GM12874 (cell line): ENCODE data around the gene ATP6V1B1.

Source experiments
- TF ChIP-seq, protein P1 (sequence below): IDR thresholded peaks from 2 replicates; pipeline ENCODE4 v1.5.1; 2011; ENCODE audit warnings: low read depth, mild to moderate bottlenecking, control low read depth, low read length, moderate library complexity; ENCODE audit not compliant: insufficient read depth

ATP6V1B1 gene

DNA sequence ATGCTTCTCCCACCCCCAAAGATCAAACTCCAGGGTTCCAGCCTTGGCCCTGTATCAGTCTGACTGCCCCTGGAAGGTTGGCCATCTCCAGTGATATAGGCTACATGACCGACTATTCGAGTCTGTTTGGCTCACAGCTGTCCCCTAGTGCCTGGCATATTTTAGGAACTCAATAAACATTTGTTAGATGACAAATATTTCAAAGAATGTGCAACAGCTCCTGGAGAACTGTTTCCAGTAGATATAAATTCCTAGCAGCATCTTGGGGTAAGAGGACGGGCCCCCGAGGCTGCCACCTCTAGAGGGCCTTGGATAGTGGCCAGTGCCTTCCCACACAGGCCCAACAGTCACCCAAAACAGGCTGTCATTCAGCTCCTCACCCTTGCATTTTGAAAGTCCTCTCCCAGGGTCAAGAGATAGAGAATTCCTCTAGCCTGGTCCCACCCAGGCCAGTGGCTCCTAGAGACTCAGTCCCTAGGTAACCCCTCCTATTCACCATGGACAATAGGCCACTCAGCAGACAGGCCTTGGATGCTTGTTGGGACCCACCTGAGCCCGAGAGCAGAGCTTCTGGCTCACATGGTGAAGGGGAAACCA lies 45.1 kb upstream of the ATP6V1B1 start:
- TF ChIP-seq, protein P1, sequence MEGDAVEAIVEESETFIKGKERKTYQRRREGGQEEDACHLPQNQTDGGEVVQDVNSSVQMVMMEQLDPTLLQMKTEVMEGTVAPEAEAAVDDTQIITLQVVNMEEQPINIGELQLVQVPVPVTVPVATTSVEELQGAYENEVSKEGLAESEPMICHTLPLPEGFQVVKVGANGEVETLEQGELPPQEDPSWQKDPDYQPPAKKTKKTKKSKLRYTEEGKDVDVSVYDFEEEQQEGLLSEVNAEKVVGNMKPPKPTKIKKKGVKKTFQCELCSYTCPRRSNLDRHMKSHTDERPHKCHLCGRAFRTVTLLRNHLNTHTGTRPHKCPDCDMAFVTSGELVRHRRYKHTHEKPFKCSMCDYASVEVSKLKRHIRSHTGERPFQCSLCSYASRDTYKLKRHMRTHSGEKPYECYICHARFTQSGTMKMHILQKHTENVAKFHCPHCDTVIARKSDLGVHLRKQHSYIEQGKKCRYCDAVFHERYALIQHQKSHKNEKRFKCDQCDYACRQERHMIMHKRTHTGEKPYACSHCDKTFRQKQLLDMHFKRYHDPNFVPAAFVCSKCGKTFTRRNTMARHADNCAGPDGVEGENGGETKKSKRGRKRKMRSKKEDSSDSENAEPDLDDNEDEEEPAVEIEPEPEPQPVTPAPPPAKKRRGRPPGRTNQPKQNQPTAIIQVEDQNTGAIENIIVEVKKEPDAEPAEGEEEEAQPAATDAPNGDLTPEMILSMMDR: no peak

DNA sequence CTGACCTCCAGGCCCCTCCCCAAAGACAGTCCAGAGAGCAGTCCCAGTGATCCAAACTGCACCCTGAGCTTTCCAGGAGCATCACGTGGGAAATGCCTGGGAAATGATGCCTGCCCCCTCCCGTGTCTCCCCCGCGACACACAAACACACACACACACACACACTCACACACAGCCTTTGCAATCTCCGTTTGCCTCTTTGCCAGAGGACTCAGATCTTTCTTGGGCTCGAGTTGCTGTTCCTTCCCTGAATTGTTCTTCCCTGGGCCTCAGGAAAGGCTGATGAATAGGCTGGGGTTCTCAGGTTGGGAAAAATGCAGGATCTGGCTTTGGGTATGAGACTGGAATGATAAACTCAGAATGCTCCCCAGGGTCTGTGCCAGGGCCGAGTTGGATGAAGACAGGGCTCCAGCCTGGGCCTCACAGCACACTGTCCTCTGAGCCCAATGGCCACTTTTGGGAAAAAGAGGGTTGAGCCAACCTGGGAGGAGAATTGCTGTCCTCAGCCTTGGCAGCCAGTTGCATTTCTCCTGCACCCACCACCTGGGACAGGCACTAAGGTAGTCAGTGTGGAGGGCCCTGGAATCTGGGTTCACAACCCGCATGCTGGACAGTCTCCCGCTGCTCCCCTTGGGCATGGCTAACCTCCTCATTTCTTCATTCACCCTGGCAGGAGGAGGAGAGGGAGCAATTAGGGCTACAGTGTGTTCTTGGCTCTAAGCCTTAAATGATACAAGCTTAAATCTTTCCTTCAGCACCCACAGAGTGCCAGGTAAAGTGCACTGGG lies 43.9 kb upstream of the ATP6V1B1 start:
- TF ChIP-seq, protein P1: no peak

DNA sequence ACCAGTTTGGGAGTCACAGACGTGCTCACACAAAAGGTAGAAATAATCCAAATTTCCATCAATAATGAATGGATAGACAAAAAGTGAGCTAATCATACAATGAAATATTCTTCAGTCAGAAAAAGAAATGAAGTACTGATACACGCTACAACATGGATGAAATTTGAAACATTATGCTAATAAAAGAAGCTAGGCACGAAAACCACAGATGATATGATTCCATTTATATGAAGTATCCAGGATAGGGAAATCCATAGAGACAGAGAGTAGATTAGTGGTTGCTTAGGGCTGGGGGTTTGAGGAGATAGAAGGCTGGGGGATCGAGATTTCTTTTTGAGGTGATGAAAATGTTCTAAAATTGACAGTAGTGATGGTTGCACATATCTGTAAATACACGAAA lies 43.0 kb upstream of the ATP6V1B1 start:
- TF ChIP-seq, protein P1: no peak

DNA sequence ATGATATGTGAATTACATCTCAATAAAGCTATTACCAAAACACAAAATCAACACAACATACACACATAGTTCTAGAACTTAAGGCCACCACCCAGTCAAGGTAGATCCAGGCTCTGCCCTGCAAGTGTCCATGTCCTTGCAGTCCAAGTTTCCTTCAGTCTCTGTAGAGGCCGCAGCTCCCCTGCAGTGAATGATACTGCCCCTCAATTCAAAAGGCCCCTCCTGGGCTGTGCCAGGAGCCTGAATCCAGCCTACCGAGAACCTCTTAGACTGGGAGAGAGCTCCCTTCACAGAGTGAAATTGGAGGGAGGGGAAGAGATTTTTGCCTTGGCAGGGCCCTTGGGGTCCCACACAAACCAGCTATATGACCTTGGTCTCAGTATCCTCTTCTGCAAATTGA lies 42.5 kb upstream of the ATP6V1B1 start:
- TF ChIP-seq, protein P1: no peak

DNA sequence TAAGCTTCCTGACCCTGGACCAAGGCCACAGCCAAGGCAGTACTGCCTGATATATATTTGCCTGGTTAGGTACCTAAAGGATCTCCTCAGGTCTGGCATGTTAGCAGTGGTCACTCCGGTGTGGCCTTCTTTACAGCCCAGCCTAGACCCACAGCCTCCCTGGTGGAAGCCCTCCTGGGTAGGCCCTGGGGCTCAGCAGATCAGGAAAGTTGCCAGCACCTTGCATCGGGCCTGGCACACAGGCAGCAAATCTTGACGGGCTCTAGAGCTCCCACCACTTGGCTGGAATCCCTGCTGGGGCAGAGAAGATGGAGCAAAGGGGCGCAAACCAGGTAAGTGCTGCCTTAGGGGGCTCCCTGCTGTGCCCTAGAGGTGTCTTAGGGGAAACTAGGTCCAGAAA lies 40.9 kb upstream of the ATP6V1B1 start:
- TF ChIP-seq, protein P1: no peak

DNA sequence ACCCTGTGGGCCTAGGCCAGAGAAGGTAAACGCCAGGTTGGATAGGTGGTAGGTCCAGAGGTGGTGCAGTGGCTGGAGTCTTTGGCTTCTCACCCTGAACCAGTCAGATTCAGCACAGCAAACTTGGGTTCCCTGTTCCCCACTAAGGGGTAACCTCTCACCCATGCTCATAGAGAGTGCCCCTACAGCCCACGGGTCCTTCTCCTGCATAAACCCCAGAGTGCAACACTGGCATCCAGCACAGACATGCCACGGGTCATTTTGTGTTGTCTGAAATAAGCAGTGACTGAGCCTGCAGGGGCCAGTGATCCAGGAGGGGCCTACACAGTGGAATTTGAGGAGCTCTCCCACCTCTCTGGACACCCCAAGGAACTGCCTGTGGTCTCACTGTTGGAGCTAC lies 40.5 kb upstream of the ATP6V1B1 start:
- TF ChIP-seq, protein P1: no peak

DNA sequence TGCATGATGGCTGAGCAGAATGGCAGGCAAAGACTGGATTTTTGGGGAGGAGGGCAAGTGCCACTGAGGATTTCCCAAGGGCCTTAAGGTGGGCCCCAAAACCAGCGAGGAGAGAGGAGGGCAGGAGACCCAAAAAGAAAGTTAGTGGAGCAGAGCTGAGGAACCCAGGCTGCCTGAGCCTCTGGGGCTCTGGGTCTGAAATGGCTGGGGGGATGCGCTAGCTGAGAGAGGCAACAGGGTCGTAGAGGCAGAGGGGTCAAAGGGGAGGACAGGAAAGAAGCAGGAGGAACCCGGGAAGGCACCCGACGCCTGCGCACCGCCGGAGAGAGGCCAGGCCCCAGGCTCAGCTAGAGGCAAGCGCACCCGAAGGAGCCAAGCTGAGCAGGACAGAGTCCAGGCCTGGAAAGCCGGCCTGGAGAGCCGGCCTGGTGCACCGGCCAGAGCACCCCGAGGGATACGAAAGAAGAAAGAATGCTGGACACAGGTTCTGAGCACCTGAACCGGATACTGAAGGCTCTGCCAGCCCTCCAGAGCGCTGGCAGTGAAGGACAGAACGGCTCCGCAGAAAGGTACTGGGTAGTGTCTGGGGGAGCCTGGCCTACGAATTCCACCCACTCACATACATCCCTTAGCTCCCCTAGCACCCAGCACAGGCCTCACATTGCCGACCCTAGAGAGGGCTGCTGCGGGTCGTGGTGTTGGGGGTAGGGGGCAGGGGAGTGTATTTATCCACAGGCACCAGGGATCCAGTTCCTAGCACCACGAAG lies 39.5 kb upstream of the ATP6V1B1 start:
- TF ChIP-seq, protein P1: no peak
